MCF 10A (cell line): ENCODE measurements around the gene ZMYND8. TPM values are rescaled to one million over a fixed set of nuclear protein-coding genes. Genes with fewer than 3 reads are reported as not detected.

Experiments
- BruUV-seq: library from RNA; stranded (reverse); fragments of 400-500 nt; replicated peaks from 2 replicates; lab custom pipeline; 2021; lab: Mats Ljungman, UMichigan
- CTCF ChIA-PET: fragments of 300-600 bp; sonication (Branson Sonifier 250); formaldehyde crosslinking; extraction: SDS; loops from one replicate; lab custom pipeline; 2021; ENCODE audit warnings: antibody characterized with exemption, inconsistent platforms; lab: Yijun Ruan, JAX
- POLR2A ChIA-PET: fragments of 300-600, 350-650 bp; sonication (Branson Sonifier 250); formaldehyde crosslinking; extraction: SDS; loops from one replicate; lab custom pipeline; 2020; ENCODE audit warnings: antibody characterized with exemption, inconsistent platforms; lab: Yijun Ruan, JAX
- DNase-seq: peaks from one replicate; pipeline ENCODE4 v3.0.0-alpha.2; 2018; ENCODE audit not compliant: unreplicated experiment
- H3K27ac Mint-ChIP-seq: one replicate; pipeline ENCODE4 v1.8.0; 2022; ENCODE audit warnings: mild to moderate bottlenecking, low read depth, mixed read lengths; ENCODE audit not compliant: unreplicated experiment
- H3K27me3 Mint-ChIP-seq: one replicate; pipeline ENCODE4 v1.8.0; 2022; ENCODE audit warnings: mixed read lengths; ENCODE audit not compliant: insufficient read depth, unreplicated experiment
- H3K36me3 Mint-ChIP-seq: one replicate; pipeline ENCODE4 v1.8.0; 2022; ENCODE audit warnings: mild to moderate bottlenecking, moderate library complexity, mixed read lengths; ENCODE audit not compliant: insufficient read depth, unreplicated experiment
- H3K4me1 Mint-ChIP-seq: one replicate; pipeline ENCODE4 v1.8.0; 2022; ENCODE audit warnings: mixed read lengths; ENCODE audit not compliant: insufficient read depth, unreplicated experiment
- H3K4me3 Mint-ChIP-seq: one replicate; pipeline ENCODE4 v1.8.0; 2022; ENCODE audit warnings: mild to moderate bottlenecking, moderate library complexity, mixed read lengths; ENCODE audit not compliant: unreplicated experiment
- H3K9me3 Mint-ChIP-seq: one replicate; pipeline ENCODE4 v1.8.0; 2022; ENCODE audit warnings: mixed read lengths; ENCODE audit not compliant: unreplicated experiment
- CTCF ChIP-seq: fragments of 200-600 bp; IDR thresholded peaks from one replicate; pipeline ENCODE4 v1.8.0; 2022; ENCODE audit warnings: antibody characterized with exemption, mild to moderate bottlenecking; ENCODE audit not compliant: unreplicated experiment
- intact Hi-C: fragments of 100-400 bp; cut with micrococcal nuclease; formaldehyde crosslinking; loops from 2 replicates; pipeline ENCODE4 v1.14.1; 2022
- total RNA-seq: library from RNA; stranded (reverse); gene quantifications from 2 replicates; pipeline ENCODE4 v1.2.3, GENCODE V29; 2022

Gene ZMYND8
- total RNA-seq, 1 experiment from 2014 or later = 127 TPM

- no peaks in the 10 kb centered on the region for H3K4me1 Mint-ChIP-seq
- H3K36me3 Mint-ChIP-seq = peaks cover 98% of the 10 kb centered on the region
- ChIA-PET CTCF (interaction anchor here (0.6 to 2.5 kb wide), 6 partner anchors 14 to 1119 kb away, joined by 3 to 13 read pairs (median 5); no protein-coding TSS in a partner anchor), POLR2A (interaction anchor here (1.0 kb wide), 1 partner anchor 14 kb away, joined by 4 read pairs; no protein-coding TSS in a partner anchor)
- H3K27me3 Mint-ChIP-seq = no peaks in the 10 kb centered on the region
- DNase-seq = no peak
- no peaks in the 10 kb centered on the region for H3K9me3 Mint-ChIP-seq
- BruUV-seq = no TSS peak
- no peak overlapping the region for H3K27ac Mint-ChIP-seq
- TF ChIP-seq CTCF = no peak
- no peak overlapping the region for H3K4me3 Mint-ChIP-seq
- intact Hi-C loops = no loop called here
Observed at GRCh38 chr20:47250360-47250759, 106.1 kb downstream of the ZMYND8 start.

- BruUV-seq = no TSS peak
- POLR2A ChIA-PET = interaction anchor here (1.0 kb wide), 1 partner anchor 13 kb away, joined by 4 read pairs; no protein-coding TSS in a partner anchor
- Mint-ChIP-seq H3K27ac (no peak overlapping the region), H3K36me3 (peaks cover 100% of the 10 kb centered on the region), H3K9me3 (no peaks in the 10 kb centered on the region), H3K4me1 (no peaks in the 10 kb centered on the region), H3K27me3 (no peaks in the 10 kb centered on the region), H3K4me3 (no peak overlapping the region)
- CTCF ChIA-PET = interaction anchor here (0.6 to 2.5 kb wide), 3 partner anchors 23 to 134 kb away, joined by 5 to 13 read pairs (median 7); no protein-coding TSS in a partner anchor
- intact Hi-C loops = no loop called here
- no peak for DNase-seq
- no peak for TF ChIP-seq CTCF
Observed at GRCh38 chr20:47249913-47250312, 106.6 kb downstream of the ZMYND8 start.

- no peaks in the 10 kb centered on the region for H3K27me3 Mint-ChIP-seq
- H3K27ac Mint-ChIP-seq = no peak overlapping the region
- peaks cover 100% of the 10 kb centered on the region for H3K36me3 Mint-ChIP-seq
- no peaks in the 10 kb centered on the region for H3K4me1 Mint-ChIP-seq
- intact Hi-C loops = no loop called here
- CTCF ChIA-PET = interaction anchor here (1.0 to 2.5 kb wide), 5 partner anchors 12 to 494 kb away, joined by 3 to 13 read pairs (median 5); no protein-coding TSS in a partner anchor
- H3K4me3 Mint-ChIP-seq = no peak overlapping the region
- BruUV-seq = no TSS peak
- no peaks in the 10 kb centered on the region for H3K9me3 Mint-ChIP-seq
- POLR2A ChIA-PET = no interaction called here
- no peak for TF ChIP-seq CTCF
- DNase-seq = no peak
Observed at GRCh38 chr20:47248448-47248966, 108.0 kb downstream of the ZMYND8 start.

GRCh38 chr20:47247972-47248371 is 108.5 kb downstream of the ZMYND8 start:
- no peak for DNase-seq
- no peaks in the 10 kb centered on the region for H3K27me3 Mint-ChIP-seq
- ChIA-PET POLR2A (no interaction called here), CTCF (interaction anchor here (0.7 to 2.5 kb wide), 6 partner anchors 11 to 494 kb away, joined by 3 to 13 read pairs (median 5); no protein-coding TSS in a partner anchor)
- no peak for TF ChIP-seq CTCF
- H3K4me3 Mint-ChIP-seq = no peak overlapping the region
- no peaks in the 10 kb centered on the region for H3K9me3 Mint-ChIP-seq
- BruUV-seq = no TSS peak
- peaks cover 100% of the 10 kb centered on the region for H3K36me3 Mint-ChIP-seq
- intact Hi-C loops = no loop called here
- no peaks in the 10 kb centered on the region for H3K4me1 Mint-ChIP-seq
- H3K27ac Mint-ChIP-seq = no peak overlapping the region
